ENCODE results near the gene SENP3. TPM values are rescaled to one million over a fixed set of nuclear protein-coding genes. Genes with fewer than 3 reads are reported as not detected.

SENP3 gene
- total and polyA plus RNA-seq, 8 donors: 14.7 to 33.1 (median 17.2) TPM

GRCh38 chr17:7573324-7574080 is 11.8 kb downstream of the SENP3 start:
- peaks cover 23 to 54% (median 50%) of the 10 kb centered on the region in 3 donors for H3K36me3 ChIP-seq
- ATAC-seq (peak; percentile 64 to 74 (median 68)), DNase-seq (peak; percentile 85 to 94 (median 87)), FAIRE-seq (no peak)
- peak overlapping the region; percentile 84 to 99 (median 93) for H3K4me3 ChIP-seq
- no peaks in the 10 kb centered on the region for H3K9me3 ChIP-seq
- intact Hi-C loops (cut with DNase I): no loop called here
- no peaks in the 10 kb centered on the region for H3K27me3 ChIP-seq
- peaks cover 7 to 30% (median 10%) of the 10 kb centered on the region in 3 donors for H3K4me1 ChIP-seq
- TF ChIP-seq CTCF (IDR thresholded peaks at IDR 0.05): no peak
- peak overlapping the region; percentile 82 to 95 (median 92) for H3K27ac ChIP-seq
- 0 to 1% methylated on average over 54 to 71 of the region's 71 CpGs for WGBS, 2 donors

GRCh38 chr17:7574176-7574953 is 12.6 kb downstream of the SENP3 start:
- H3K27ac ChIP-seq: peak overlapping the region; percentile 82 to 95 (median 92)
- peaks cover 23 to 54% (median 50%) of the 10 kb centered on the region in 3 donors for H3K36me3 ChIP-seq

GRCh38 chr17:7575481-7575883 is 13.8 kb downstream of the SENP3 start:
- no peak for ATAC-seq
- no peak for DNase-seq
- Histone ChIP-seq H3K36me3 (peaks cover 23 to 48% (median 46%) of the 10 kb centered on the region in 3 donors), H3K27me3 (no peaks in the 10 kb centered on the region), H3K27ac (no peak overlapping the region), H3K4me1 (peaks cover 7 to 36% (median 10%) of the 10 kb centered on the region in 3 donors), H3K9me3 (no peaks in the 10 kb centered on the region), H3K4me3 (peak overlapping the region in 1 of 4 donors; percentile 88)
- WGBS, 2 donors: 63 to 91% methylated on average over 1 of the region's 1 CpG
- intact Hi-C loops (cut with DNase I): no loop called here
- no peak for TF ChIP-seq CTCF (IDR thresholded peaks at IDR 0.05)
- FAIRE-seq: no peak

More at GRCh38 chr17:7574176-7574953, 12.6 kb downstream of the SENP3 start:
- H3K4me3 ChIP-seq: peak overlapping the region; percentile 84 to 99 (median 93)
- WGBS, 2 donors: 20 to 24% methylated on average over 15 of the region's 15 CpGs
- no peaks in the 10 kb centered on the region for H3K27me3 ChIP-seq
- TF ChIP-seq CTCF (IDR thresholded peaks at IDR 0.05): no peak
- peaks cover 7 to 30% (median 10%) of the 10 kb centered on the region in 3 donors for H3K4me1 ChIP-seq
- DNase-seq (no peak), FAIRE-seq (no peak), ATAC-seq (no peak)
- intact Hi-C loops (cut with DNase I): no loop called here
- H3K9me3 ChIP-seq: no peaks in the 10 kb centered on the region

GRCh38 chr17:7575959-7576358 is 14.2 kb downstream of the SENP3 start:
- Histone ChIP-seq H3K27ac (no peak overlapping the region), H3K4me1 (peaks cover 7 to 36% (median 10%) of the 10 kb centered on the region in 3 donors), H3K9me3 (no peaks in the 10 kb centered on the region), H3K27me3 (no peaks in the 10 kb centered on the region), H3K4me3 (peak overlapping the region in 1 of 4 donors; percentile 88), H3K36me3 (peaks cover 23 to 43% (median 41%) of the 10 kb centered on the region in 3 donors)
- TF ChIP-seq CTCF (IDR thresholded peaks at IDR 0.05): no peak
- intact Hi-C loops (cut with DNase I): no loop called here
- FAIRE-seq: no peak
- no peak for DNase-seq
- WGBS, 2 donors: 74 to 75% methylated on average over 7 of the region's 7 CpGs
- ATAC-seq: no peak

All from pancreas (tissue), 10 donors.